DMS 273 treated with DMSO at 0.1 percent for 48 hours (cell line): ENCODE results near the gene HGS.
A peak's percentile ranks its signal among the peaks of the same experiment; 100 is the strongest.

Experiments
- DNase-seq: peaks from one replicate; lab custom pipeline; 2025; lab: John Stamatoyannopoulos, UW

HGS gene

GRCh38 chr17:81683584-81684441, at the start of gene HGS, which contains the start of gene ARL16:
Gene HGS, plus strand, starts transcription at chr17:81684011. Its CDS starts 56 bp downstream, at chr17:81684067.
Gene ARL16, minus strand, starts transcription at chr17:81683797. Its CDS starts 44 bp downstream, at chr17:81683753.
- DNase-seq: peak; percentile 96

- DNase-seq: no peak
Observed at GRCh38 chr17:81635431-81635830, 48.4 kb upstream of the HGS start.

GRCh38 chr17:81635973-81636504, 47.8 kb upstream of the HGS start:
- DNase-seq: no peak

GRCh38 chr17:81636505-81637288, 47.1 kb upstream of the HGS start, which contains the start of the genes NPLOC4 and TSPAN10:
Gene NPLOC4, minus strand, starts transcription at chr17:81637112. Its CDS starts 182 bp downstream, at chr17:81636930.
Gene TSPAN10, plus strand, starts transcription at chr17:81637196. Its CDS starts 5,217 bp downstream, at chr17:81642413.
- peak; percentile 55 for DNase-seq

GRCh38 chr17:81638683-81639082, 45.1 kb upstream of the HGS start:
- no peak for DNase-seq

- no peak for DNase-seq
Observed at GRCh38 chr17:81640011-81640410, 43.8 kb upstream of the HGS start.

- no peak for DNase-seq
Observed at GRCh38 chr17:81641825-81642489, 41.9 kb upstream of the HGS start.

- DNase-seq: no peak
Observed at GRCh38 chr17:81644496-81644895, 39.3 kb upstream of the HGS start.

- DNase-seq: no peak
Observed at GRCh38 chr17:81644976-81645952, 38.5 kb upstream of the HGS start.

- no peak for DNase-seq
Observed at GRCh38 chr17:81646869-81647600, 36.8 kb upstream of the HGS start.

GRCh38 chr17:81647640-81648012, 36.2 kb upstream of the HGS start:
- no peak for DNase-seq

- DNase-seq: no peak
Observed at GRCh38 chr17:81648013-81648706, 35.7 kb upstream of the HGS start.

- no peak for DNase-seq
Observed at GRCh38 chr17:81648707-81649085, 35.1 kb upstream of the HGS start.

- DNase-seq: no peak
Observed at GRCh38 chr17:81650951-81651350, 32.9 kb upstream of the HGS start.

GRCh38 chr17:81651692-81652091, 32.1 kb upstream of the HGS start:
- DNase-seq: no peak

GRCh38 chr17:81652906-81653771, 30.7 kb upstream of the HGS start:
- no peak for DNase-seq

GRCh38 chr17:81655378-81656117, 28.3 kb upstream of the HGS start:
- no peak for DNase-seq
